Stimulated activated CD8-positive, alpha-beta memory T cell treated with anti-CD3 and anti-CD28 coated beads, Interleukin-15, amount 100 ng/mL, for 1 hour (primary cell): ENCODE results near the gene PUM2.
"Not testable (repeated sequence)": the region's sequence is repeated elsewhere in the genome, so short reads cannot be mapped to it uniquely, and the experiment has no call there.

Experiments used
- DNase-seq: peaks from one replicate; pipeline ENCODE4 v3.0.0-alpha.2; 2020; ENCODE audit warnings: low read depth

PUM2 gene

DNA sequence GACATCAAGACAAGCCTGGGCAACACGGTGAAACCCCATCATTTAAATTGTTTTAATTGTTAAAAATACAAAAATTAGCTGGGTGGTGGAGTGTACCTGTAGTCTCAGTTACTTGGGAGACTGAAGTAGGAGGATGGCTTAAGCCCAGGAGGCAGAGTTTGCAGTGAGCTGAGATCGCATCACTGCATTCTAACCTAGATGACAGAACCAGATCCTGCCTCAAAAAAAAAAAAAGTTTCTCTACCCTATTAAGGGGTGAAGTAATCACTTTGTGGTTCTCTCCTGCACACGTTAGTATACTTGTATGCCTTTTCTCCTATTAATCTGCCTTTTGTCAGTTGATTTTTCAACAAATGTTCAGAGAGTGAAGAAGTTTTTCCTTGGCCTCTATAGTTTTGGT, 18.1 kb upstream of the PUM2 start:
- DNase-seq: no peak

DNA sequence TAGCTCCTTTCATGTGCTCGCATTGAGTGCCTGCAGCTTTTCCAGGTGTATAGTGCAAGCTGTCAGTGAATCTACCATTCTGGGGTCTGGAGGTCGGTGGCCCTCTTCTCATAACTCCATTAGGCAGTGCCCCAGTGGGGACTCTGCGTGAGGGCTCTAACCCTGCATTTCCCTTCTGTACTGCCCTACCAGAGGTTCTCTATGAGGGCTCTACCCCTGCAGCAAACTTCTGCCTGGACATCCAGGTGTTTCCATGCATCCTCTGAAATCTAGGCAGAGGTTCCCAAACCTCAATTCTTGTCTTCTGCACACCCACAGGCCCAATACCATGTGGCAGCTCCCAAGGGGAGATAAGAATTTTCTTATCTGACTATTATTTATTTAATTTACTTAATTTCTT, 17.3 kb upstream of the PUM2 start:
- DNase-seq: not testable (repeated sequence)

DNA sequence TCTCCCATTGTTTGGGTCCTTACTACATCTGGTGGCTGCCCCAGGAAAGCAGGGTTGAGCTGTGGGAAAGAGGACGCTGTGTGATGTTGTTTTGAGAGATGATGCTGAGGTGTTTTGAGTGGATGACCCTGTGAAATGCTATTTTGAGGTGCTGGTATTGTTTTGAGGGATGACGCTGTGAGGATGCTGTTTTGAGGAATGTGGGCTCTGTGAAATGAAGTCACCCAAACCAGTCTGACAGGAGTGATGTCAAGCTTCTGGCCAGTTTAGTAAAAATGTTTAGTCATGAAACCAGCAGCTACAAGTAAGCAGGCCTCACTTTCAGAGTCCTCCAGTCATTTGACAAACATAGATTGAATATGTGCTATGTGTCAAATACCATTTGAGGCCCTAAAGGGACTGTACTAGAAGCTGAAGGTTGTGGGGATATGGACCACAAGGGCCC, 16.1 kb upstream of the PUM2 start:
- no peak for DNase-seq

DNA sequence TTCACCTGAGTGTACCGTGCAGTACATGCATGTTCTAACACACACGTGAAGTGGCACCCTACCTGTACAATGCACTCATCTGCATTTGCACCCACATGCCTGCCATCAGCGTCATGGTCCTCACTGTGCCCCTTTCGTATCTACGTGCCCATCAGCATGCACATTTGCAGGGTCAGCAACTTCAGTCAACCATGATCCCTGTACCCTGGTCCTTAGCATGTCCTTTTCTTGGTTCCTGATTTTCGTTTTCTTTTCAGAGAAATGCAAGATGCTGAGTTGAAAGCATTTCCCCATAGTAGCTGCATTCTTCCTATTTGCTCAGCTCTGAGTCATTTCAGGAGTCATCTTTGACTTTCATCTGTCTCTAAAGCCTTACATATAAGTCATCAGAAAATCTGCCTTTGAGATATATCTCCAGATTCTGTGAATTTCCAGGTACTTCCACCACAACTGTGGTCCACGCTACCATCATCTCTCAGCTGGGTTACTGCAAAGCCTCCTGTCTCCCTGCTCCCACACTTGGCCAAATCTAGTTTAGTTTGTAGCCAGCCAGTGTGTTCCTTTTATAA, 14.7 kb upstream of the PUM2 start:
- DNase-seq: no peak

DNA sequence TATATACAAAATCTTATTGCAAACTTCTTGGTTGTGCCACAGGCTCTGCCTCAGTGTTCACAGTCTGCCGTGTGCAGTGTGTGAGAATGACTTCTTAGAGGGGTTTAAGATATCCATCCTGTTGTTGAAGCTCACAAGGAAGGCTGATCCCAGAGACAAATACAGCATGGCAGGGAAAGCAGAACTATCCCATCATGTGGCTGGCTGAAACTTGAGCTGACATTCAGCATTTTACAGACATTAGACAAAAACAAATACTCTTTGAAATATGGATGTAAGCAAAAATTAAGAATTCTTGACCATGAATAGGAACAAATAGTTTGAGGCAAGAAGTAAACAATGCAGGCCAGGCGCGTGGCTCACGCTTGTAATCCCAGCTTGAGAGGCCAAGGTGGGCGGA, 12.9 kb upstream of the PUM2 start:
- DNase-seq: no peak

DNA sequence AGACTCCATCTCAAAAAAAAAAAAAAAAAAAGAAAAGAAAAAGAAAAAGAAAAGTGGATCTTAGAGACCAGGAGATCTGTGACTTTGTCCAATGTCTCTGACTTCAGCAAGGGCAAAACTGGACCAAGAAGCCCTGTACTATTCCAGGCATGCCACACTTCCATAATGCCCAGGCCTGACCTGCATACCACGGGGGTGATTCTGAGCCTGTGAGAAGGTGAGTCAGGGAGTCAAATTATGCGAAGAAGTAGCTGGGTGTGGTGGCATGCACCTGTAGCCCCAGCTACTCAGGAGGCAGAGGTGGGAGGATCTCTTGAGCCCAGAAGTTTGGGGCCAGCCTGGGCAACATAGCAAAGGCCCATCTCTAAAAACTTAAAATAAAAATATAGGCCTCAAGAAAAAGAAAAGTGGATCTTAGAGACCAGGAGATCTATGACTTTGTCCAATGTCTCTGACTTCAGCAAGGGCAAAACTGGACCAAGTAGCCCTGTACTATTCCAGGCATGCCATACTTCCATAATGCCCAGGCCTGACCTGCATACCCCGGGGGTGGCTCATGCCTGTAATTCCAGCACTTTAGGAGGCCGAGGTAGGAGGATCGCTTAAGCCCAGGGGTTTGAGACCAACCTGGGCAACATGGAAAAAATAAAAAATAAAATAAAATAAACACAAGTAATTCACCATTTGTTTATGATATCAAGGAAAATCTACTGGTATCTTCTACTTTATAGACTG, 12.2 kb upstream of the PUM2 start:
- DNase-seq: no peak

DNA sequence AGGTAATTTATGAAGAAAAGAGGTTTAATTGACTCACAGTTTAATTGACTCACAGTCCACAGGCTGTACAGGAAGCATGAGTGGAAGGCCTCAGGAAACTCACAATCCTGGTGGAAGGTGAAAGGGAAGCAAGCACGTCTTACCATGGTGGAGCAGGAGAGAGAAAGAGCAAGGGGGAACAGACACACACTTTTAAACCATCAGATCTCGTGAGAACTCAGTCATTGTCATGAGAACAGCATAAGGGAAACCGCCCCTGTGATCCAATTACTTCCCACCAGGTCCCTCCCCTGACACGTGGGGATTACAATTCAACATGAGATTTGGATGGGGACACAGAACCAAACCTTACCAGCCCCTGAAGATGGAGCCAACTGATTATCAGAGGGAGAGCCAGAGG, 11.2 kb upstream of the PUM2 start:
- no peak for DNase-seq

DNA sequence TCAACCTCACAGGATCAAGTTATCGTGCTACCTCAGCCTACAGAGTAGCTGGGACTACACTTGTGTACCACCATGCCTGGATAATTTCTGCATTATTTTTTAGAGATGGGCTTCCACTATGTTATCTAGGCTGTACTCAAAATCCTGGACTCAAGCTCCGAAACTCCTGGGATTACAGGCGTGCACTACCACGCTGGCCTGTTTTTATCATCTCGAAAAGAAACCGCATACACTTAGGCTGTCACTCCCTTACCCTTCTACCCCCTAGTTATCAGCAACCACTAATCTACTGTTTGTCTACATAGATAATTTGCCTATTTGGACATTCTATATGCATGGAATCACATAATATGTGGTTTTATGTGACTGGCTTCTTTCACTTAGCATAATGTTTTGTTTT, 8.5 kb upstream of the PUM2 start:
- DNase-seq: no peak

DNA sequence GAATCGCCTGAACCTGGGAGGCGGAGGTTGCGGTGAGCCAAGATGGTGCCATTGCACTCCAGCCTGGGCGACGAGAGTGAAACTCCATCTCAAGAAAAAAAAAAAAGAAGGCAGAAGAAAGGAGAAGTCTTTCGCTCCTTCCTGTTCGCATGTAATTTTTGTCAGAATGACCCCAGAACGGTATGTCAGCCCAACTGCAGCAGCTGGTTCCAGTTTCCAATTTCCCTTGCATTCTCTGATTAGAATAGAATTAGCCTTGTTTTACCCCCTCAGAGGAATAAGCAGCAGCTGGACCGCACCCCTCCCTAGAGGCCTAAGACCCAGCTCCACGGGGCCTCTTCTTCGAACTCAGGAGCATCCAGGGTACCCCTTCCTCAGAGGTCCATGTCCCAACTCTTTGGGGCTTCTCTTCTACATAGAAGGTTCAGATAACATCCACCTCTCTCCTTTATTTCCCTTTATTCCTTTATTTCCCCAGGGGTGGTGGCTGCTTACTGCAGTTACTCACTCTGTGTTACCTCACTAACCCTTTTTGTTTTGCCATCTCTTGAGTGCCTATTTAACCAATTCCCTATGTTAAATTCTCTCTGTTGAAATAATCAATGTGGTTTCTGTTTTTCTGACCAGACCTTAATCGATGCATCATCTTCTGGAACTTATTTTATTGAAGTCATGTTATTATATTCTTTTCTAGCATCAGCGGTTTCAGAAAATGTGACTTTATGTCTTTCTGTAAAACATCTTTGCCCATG, 7.2 kb upstream of the PUM2 start:
- DNase-seq: no peak

DNA sequence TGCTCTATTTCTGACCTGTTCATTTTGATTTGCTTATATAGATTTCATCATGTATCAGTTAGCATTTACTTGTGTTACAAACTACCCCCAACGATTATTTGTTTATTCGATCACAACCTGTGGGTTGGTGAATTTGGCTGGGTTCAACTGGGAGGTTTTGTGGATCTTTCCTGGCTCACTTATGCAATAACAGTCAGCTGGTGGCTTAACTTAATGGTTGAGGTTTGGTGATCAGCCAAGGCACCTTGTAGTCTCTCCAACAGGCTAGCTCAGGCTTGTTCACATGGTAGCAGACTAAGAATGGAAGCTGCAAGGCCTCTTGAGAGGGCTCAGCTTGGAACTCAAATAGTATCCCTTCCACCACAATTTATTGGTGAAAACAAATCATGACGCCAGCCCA, 5.4 kb upstream of the PUM2 start:
- no peak for DNase-seq

DNA sequence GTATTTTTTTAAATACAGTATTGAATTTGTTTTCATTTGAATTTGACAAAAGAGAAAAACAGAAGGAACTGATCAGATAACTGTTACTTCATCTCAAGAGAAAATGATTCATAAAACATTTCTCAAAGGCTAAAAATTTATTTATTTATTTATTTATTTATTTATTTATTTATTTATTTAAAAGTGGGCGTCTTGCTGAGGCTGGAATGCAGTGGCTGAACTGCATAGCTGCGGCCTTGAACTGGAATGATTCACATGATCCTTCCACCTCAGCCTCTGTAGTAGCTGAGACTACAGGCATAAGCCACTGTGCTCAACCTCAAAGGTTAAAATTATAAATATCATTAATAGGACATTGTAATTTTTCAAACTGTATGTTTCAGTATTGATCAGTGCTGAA, 4.5 kb upstream of the PUM2 start:
- DNase-seq: no peak

DNA sequence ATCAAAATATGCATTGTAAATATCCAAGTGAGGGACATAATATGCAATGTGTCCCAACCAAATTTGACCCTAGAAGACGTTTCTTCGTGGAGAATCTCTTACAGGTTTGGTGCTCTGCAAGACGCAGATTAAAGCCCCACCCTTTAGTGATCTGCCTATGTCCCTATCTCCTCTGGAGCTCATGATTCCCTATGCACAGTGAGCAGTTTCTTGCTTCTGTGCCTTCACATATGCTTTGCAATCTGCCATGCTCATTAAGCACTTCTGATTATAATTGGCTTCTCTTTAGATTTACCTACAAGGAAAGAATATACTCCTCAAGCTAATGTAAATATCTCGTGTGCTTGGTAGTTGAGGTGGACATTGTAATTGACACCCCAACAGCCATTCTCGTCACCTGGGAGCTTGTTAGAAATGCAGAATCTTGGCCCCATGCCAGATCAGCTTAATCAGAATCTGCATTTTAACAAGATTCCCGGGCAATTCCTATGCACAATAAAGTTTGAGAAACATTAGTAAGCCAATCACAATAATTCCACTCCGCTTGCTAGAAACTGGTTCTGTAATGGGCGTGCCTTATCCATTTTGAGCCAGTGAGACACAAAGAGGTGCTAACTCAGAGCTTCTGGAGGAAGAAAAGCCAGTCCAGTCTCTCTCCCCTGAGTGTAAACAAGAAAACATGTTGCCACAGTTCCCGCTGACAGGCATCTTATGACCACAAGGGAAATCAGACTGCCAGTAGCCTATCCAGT, 2.8 kb upstream of the PUM2 start:
- DNase-seq: no peak

DNA sequence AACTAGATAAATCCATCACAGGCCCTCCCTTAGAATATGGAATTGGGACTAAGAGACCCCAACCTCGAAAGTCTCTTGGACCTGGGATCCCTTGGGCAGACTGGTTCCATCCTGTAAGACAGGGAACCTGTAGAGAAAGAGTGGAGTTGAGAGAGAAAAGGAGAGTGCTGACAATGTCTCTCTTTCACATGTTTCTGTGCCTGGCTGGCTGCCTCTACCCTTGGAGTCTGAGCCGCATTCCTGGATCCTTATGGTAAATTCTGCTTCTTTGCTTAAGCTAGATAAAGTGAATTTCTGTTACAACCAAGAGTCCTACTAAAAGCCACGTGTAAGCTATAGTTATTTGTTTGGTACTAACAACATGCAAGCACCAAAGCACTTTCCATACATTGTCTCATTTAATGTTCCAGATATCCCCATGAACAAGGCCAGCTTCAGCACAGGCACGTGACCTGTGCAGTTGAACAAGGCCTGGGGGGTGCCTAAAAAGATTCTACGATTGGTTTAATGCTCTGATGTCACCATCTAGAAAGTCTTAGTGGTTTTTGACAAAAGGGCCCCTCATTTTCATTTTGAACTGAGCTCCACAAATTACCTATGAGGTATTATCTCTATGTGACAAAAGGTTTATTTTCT, 2.1 kb upstream of the PUM2 start:
- DNase-seq: no peak

DNA sequence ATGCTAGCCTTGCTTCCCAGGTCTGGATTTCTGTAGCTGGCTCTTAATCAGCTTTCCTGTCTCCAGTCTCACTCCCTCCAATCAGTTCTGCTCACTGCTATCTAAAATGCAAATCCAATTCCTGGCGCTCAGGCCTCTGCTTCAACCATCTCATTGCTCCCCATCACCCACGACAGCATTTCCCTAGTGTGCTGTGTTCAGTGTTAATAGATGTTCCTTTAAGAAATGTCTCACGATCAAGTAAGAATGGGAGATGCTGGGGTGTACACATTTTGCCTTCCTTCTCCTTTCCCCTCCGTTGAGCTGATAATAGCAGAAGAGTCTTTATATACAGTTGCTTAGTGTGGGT, 1.6 kb upstream of the PUM2 start:
- DNase-seq: no peak

DNA sequence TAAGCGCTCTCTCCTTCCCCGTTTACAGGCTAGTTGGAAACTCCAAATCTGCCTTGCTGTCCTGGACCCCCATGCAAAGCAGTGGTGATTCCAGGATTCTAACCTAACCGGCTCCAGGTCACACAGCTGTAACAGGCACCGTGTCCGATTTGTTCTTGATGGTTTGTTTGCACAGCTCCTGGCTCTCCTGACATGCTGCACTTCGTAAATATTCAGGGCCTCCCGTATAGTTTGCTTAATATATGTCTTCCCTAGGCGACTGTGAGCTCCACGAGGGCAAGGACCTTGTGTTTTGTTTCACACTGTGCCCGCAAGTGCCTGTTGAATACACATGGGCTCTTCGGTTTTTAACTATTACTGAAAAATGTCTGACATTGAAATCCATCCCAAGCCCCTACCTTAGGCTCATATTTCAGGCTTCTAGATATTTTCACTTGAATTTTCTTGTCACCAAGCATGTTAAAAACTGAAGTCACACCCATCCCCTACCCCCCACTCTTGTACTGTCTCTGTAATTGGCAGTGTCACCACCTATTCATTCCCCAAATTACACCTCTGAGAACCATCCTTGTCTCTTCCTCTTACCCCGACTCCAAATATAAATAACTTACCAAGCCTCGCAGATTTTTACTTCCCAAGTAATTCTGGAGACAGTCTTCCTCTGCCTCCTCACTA, 1.0 kb upstream of the PUM2 start:
- DNase-seq: no peak

DNA sequence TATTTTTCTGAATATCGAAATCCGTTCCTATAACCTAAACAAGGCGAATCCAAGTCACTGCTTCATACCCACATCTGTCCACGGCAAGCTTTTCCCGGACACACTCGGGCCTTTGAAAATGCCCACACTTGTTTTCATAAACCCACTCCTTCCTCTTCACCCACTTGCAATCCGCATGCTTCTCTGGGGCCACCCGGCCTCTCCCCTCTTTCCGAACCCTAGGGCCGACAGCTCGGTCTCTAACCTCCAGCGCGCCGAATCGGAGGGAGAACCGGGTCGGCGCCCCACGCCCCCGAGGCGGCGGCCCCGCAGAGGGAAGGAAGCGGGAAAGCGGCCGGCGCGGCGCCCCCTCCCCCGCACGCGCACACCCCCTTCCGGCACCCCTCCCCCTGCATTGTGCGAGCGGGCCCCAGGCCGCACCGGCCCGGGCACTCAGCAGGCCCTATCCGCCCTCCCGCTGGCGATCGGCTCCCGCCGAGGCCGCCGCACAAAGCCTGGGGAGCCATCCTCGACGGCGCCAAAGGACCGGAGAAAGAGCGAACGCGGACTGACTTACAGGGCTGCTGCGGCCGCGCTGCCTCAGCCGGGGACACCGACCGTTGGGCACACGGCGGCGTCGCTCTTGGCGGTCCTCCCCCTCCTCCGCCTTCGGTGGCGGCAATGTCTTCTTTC, 467 bp downstream of the PUM2 start:
- peak; percentile 20 for DNase-seq

DNA sequence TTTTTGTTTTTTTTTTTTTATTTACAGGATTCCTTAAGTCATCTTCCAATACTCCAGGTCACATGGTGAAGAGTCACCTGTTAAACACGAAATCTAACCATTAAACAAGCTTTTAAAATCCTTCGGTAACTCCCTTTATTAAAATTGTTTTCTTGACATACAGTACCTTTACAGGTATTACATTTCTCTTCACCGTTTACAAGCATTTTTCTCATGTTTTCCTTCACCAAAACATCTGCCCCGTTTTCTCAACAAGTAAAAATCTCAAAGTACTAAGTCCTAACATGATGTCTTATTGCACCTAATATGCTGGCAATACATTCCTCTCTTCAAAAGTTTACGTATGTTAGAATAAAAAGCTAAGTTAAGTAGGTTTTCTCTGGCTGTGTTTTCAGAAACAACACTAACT, 1.1 kb downstream of the PUM2 start:
- no peak for DNase-seq

DNA sequence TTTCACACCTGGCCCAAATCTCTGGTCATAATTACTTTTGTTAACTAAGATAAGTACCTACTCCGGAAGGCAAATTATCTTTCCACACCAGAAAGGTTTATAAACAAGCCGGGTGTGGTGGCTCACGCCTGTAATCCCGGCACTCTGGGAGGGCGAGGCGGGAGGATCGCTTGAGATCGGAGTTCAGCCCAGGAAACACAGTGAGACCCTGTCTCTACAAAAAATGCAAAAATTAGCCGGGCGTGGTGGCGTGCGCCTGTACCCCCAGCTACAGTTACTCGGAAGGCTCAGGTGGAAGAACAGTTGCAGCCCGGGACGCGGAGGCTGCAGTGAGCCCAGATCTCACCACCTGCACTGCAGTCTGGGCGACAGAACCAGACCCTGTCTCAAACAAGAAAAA, 2.1 kb downstream of the PUM2 start:
- no peak for DNase-seq

DNA sequence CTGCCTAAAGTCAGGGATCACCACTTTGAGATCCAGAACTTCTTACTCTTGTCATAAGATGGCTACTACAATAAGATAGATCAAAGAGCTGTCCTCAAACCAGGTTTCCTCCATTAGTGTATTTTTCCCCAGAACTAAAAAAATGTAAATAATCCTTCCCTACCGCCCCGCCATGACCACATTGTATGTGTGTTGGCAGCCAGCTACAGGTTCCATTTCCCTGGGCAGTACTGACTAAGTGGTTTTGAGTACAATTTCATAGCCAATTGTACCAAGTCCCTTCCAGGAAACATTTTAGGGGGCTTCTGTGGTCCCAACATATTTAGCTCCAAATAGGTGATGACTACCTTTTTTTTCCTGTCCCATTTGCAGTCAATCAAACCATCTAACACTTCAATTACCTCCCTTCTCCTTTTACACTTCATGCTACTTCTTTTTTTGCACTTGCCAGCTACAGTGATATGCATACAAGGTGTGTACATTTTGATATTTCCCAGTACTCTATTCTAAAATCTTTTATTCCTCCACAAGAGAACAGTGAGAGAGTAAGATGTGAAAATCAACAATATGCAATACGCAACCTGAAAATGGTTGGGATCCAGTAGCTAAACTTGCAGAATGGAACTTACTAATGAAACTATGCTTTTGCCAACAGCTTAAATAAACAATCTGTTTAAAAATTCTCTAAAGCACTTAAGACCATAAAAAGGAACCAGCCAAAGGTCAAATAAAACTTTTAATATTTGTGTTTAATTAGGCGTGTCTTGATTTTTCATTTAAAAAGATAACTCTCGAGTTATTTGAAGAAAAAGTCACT, 3.9 kb downstream of the PUM2 start:
- no peak for DNase-seq

DNA sequence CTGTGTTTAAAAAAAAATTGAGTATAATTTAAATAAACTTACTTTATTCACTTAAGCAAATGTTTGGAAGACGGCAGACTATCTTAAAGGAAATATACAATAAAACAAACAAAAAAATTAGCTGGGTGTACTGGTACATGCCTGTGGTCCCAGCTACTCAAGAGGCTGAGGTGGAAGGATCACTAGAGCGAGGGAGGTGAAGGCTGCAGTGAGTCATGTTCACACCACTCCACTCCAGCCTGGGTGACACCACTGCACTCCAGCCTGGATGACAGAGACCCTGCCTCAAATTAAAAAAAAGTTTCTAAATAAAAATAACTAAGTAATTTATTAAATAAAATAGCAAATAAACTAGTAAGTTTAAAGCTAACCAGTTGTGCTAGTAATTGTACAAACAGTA, 7.5 kb downstream of the PUM2 start:
- DNase-seq: no peak
